Mesothelial cell of epicardium (in vitro differentiated cells): ENCODE data around the gene LDAH. TPM values are rescaled to one million over a fixed set of nuclear protein-coding genes. Genes with fewer than 3 reads are reported as not detected.

Experiments
- DNase-seq, 2 experiments: peaks; one replicate each; pipeline ENCODE4 v3.0.0; 2021; ENCODE audit warnings: low spot score in 2 of 2; ENCODE audit not compliant: unreplicated experiment in 2 of 2
- H3K27ac Mint-ChIP-seq: 2 replicates; pipeline ENCODE4 v1.8.0; 2021; ENCODE audit warnings: mixed read lengths
- H3K27me3 Mint-ChIP-seq: 2 replicates; pipeline ENCODE4 v1.8.0; 2021; ENCODE audit warnings: low read depth, mixed read lengths
- H3K36me3 Mint-ChIP-seq: 2 replicates; pipeline ENCODE4 v1.8.0; 2021; ENCODE audit warnings: mixed read lengths
- H3K4me1 Mint-ChIP-seq: 2 replicates; pipeline ENCODE4 v1.8.0; 2021; ENCODE audit warnings: mixed read lengths
- H3K4me3 Mint-ChIP-seq: 2 replicates; pipeline ENCODE4 v1.8.0; 2021; ENCODE audit warnings: mild to moderate bottlenecking, moderate library complexity, mixed read lengths
- H3K9me3 Mint-ChIP-seq: 2 replicates; pipeline ENCODE4 v1.8.0; 2021; ENCODE audit warnings: mixed read lengths
- CTCF ChIP-seq: fragments of 200-600 bp; sonication (generic); IDR thresholded peaks from one replicate; pipeline ENCODE4 v1.5.0; 2021; ENCODE audit warnings: antibody characterized with exemption; ENCODE audit not compliant: unreplicated experiment
- total RNA-seq: library from RNA; stranded (reverse); gene quantifications from 3 replicates; pipeline ENCODE4 v1.2.1, GENCODE V29; 2021

Gene LDAH
- total RNA-seq, 1 donor from 2014 or later, result 28.9 TPM

- Mint-ChIP-seq H3K36me3 (peaks cover 7% of the 10 kb centered on the region), H3K27me3 (no peaks in the 10 kb centered on the region), H3K9me3 (no peaks in the 10 kb centered on the region), H3K4me3 (no peak overlapping the region), H3K4me1 (peaks cover 2% of the 10 kb centered on the region), H3K27ac (no peak overlapping the region)
- no peak for TF ChIP-seq CTCF
- DNase-seq, result no peak
Measured at GRCh38 chr2:20641123-20641985, 181.5 kb downstream of the LDAH start.

GRCh38 chr2:20640411-20641122 is 182.3 kb downstream of the LDAH start:
- H3K27me3 Mint-ChIP-seq, result no peaks in the 10 kb centered on the region
- TF ChIP-seq CTCF, result no peak
- H3K4me1 Mint-ChIP-seq, result peaks cover 6% of the 10 kb centered on the region
- no peak overlapping the region for H3K27ac Mint-ChIP-seq
- no peaks in the 10 kb centered on the region for H3K9me3 Mint-ChIP-seq
- H3K4me3 Mint-ChIP-seq, result no peak overlapping the region
- peaks cover 9% of the 10 kb centered on the region for H3K36me3 Mint-ChIP-seq
- no peak for DNase-seq

- Mint-ChIP-seq H3K9me3 (no peaks in the 10 kb centered on the region), H3K4me1 (peaks cover 22% of the 10 kb centered on the region), H3K27ac (no peak overlapping the region), H3K27me3 (no peaks in the 10 kb centered on the region), H3K4me3 (no peak overlapping the region), H3K36me3 (peaks cover 9% of the 10 kb centered on the region)
- no peak for DNase-seq
- no peak for TF ChIP-seq CTCF
Measured at GRCh38 chr2:20638646-20639430, 184.1 kb downstream of the LDAH start.

GRCh38 chr2:20638014-20638413 is 184.9 kb downstream of the LDAH start:
- no peaks in the 10 kb centered on the region for H3K27me3 Mint-ChIP-seq
- H3K36me3 Mint-ChIP-seq, result peaks cover 9% of the 10 kb centered on the region
- H3K9me3 Mint-ChIP-seq, result no peaks in the 10 kb centered on the region
- peaks cover 24% of the 10 kb centered on the region for H3K4me1 Mint-ChIP-seq
- DNase-seq, result no peak
- no peak overlapping the region for H3K4me3 Mint-ChIP-seq
- TF ChIP-seq CTCF, result no peak
- no peak overlapping the region for H3K27ac Mint-ChIP-seq

GRCh38 chr2:20637147-20637546 is 185.8 kb downstream of the LDAH start:
- DNase-seq, result no peak
- Mint-ChIP-seq H3K4me3 (no peak overlapping the region), H3K4me1 (peaks cover 23% of the 10 kb centered on the region), H3K27me3 (no peaks in the 10 kb centered on the region), H3K9me3 (no peaks in the 10 kb centered on the region), H3K36me3 (peaks cover 9% of the 10 kb centered on the region), H3K27ac (no peak overlapping the region)
- no peak for TF ChIP-seq CTCF
